ENCODE results near the gene SLC25A10.
"Not testable (repeated sequence)": the region's sequence is repeated elsewhere in the genome, so short reads cannot be mapped to it uniquely, and the experiment has no call there.

Gene SLC25A10

DNA sequence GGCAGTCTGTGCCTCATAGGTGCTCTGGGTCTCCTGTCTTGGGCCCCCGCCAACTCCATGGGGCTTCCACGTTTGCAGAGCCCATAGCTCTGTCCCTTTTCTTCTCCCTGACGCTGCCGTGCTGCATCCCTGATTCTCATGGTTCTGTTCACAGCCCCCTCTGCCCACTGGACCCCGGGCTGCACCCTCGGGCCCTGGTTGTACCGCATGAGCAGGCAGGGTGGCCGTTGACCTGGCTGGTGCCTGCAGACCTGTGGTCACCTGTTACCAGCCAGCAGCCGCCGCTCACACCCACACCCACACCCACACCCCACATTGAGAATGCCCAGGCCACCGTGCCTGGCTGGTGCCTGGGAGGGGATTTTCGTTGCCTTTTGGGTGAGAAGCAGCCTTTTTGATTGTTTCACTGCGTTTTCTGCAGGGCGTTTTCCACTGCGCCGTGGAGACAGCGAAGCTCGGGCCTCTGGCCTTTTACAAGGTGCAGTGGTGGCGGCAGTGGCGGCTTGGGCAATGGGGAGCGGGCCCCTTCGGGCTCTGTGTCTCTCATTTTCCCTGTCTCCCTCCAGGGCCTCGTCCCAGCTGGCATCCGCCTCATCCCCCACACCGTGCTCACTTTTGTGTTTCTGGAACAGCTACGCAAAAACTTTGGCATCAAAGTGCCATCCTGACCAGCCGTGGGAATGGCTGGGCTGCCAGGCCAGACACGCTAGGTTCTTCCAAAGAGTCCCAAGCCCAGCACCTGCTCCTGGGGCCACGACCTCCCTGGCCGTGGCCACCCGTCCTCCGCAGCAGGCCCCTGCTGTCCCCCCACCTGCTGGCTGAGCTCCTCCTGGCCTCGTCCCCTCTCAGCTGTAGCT is 7.6 kb downstream of the SLC25A10 start:
- in situ Hi-C loops (cut with MboI; ENCODE audit: low sequenced_read_pairs): no loop called here

DNA sequence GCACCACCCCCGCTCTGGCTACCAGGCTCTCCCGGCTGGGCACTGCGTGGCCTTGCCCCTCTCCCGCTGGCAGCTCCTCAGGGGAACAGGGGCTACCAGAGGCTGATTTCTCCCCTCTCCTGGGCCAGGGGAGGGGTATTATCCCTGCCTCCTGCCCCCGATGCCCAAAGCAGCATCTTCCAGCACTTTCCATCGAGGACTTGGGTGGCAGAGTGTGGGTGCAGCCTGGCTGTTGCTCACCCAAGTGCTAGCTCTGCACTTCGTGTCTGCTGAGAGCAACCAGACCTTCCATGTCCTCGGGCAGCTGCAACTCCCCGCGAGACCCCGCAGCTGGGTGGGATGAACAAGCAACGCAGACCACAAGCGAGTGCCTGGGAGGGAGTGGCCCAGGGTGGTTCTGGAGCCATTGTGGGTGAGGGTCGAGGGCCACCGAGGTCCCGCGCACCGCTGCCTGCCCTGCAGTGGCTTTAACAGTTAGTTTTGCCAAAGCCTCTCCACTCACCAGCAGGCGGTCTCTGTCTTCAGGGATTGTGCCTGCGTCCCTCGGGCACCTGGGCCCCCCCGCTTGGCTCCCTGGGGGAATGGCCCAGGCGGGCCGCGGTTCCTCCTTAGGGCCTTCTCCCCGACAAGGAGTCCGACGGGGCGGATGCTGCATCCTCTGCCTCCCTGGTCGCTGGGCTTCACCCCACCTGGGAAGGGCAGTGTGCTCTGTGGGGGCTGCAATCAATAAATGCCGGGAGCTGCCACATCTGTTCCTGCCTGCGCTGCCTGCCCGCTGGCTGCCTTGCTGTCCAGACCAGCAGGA is 8.4 kb downstream of the SLC25A10 start:
- in situ Hi-C loops (cut with MboI; ENCODE audit: low sequenced_read_pairs): no loop called here

DNA sequence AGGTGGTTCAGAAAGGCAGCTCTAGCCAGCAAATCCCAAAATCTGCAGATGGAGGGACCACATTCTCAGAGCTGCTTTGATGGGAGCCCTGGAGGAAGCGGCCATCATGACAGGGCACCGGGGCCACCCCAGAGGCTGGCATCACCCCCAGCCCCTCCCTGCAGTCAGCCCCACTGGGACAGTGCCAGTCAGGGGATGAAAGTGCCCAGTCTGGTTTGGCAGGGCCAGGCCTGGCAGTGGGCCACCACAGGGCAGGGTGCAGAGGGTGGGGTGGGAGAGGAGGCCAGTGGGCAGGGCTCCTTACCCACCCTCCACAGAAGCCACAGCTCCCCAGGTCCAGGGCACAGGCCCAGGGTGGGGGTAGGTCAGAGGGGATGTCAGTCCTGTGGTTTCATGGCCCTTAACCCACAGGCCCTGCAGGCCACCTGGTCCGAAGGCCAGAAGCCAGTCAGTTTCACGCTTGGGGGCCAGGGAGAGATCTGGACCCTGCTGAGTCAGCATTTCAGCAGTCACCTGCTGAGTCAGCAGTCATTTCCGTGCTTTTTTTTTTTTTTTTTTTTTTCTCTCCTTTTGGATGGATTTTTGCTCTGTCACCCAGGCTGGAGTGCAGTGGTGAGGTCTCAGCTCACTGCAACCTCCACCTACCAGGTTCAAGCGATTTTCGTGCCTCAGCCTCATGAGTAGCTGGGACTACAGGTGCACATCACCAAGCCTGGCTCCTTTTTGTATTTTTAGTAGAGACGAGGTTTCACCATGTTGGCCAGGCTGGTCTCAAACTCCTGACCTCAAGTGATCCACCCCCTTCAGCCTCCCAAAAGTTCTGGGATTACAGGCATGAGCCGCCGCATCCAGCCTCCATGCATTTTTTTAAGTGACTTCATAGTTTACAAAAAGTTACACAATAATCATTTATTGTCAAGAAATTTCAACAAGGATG is 10.4 kb downstream of the SLC25A10 start:
- in situ Hi-C loops (cut with MboI; ENCODE audit: low sequenced_read_pairs): no loop called here

DNA sequence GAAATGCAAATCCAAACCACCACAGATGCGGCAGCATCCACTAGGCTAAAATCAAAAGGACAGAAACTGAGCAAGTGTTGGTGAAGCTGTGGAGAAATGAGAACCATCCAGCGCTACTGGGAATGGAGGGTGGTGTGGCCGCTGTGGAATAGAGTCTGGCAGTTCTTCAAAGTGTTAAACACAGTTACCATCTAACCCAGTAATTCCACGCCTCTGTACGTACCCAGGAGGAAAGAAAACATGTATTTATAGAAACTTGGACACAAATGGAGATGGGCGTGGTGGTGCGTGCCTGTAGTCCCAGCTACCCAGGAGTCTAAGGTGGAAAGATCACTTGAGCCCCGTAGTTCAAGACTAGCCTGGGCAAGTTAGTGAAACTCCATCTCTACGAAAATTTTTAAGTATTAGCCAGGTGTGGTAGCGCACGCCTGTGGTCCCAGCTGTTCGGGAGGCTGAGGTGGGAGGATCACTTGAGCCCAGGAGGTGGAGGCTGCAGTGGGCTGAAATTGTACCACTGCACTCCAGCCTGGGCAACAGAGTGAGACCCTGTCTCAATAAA is 11.6 kb downstream of the SLC25A10 start:
- in situ Hi-C loops (cut with MboI; ENCODE audit: low sequenced_read_pairs): no loop called here

DNA sequence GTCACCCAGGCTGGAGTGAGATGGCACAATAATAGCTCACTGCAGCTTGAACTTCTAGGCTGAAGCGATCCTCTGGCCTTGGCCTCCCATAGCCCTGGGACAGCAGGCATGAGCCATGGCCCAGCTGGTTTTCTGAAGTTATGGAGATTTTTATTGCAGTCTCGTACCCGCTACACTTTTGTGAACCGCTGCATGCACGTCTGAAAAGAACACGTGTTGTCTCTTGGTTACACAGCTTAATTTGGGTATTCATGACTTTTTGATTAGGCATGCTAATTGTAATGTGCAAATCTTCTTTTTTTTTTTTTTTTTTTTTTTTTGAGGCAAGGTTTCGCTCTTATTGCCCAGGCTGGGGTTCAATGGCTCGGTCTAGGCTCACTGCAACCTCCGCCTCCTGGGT is 13.4 kb downstream of the SLC25A10 start:
- in situ Hi-C loops (cut with MboI; ENCODE audit: low sequenced_read_pairs): no loop called here

DNA sequence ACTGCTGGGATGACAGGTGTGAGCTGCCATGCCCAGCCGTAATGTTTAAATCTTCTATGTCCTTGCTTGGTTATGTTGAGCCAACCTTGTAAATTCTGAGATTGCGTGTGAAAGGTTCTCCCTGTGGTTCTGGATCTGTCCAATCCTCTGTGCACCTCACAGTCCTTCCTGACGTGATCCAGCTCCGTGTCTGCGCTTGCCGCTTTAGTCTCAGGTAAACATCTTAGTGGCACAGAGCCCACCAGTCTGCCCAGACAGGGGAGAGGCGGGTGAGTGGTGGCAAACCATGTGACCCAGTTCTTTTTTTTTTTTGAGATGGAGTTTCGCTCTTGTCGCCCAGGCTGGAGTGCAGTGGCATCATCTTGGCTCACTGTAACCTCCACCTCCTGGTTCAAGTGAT is 13.9 kb downstream of the SLC25A10 start:
- in situ Hi-C loops (cut with MboI; ENCODE audit: low sequenced_read_pairs): no loop called here

DNA sequence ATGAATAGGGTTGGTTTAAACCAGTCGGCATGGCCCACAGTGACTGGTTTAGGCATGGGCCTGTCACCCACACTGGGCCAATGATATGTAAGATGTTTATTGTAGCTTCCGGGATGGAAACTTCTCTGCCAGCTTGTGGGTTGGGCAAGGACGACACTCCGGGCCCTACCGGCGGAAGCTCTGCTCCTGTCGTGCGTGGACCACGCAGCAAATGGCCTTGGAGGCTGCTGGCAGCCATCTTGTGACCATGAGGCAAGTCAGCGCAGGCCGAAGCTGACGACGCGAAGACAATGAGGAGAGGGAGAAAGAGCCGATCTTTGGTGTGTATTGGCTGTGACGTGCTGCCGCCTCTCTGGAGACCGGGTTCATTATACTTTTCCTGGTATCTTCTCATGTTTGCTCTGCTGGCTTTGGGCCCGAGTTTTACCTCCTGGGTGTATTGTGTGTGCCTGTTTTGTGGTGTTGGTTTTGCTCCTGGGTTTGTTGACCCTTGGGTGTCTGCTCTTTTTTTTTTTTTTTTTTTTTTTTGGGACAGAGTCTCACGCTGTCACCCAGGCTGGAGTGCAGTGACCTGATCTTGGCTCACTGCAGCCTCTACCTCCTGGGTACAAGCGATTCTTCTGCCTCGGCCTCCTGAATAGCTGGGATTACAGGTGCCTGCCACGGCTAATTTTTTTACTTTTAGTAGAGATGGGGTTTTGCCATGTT is 15.4 kb downstream of the SLC25A10 start:
- in situ Hi-C loops (cut with MboI; ENCODE audit: low sequenced_read_pairs): no loop called here

DNA sequence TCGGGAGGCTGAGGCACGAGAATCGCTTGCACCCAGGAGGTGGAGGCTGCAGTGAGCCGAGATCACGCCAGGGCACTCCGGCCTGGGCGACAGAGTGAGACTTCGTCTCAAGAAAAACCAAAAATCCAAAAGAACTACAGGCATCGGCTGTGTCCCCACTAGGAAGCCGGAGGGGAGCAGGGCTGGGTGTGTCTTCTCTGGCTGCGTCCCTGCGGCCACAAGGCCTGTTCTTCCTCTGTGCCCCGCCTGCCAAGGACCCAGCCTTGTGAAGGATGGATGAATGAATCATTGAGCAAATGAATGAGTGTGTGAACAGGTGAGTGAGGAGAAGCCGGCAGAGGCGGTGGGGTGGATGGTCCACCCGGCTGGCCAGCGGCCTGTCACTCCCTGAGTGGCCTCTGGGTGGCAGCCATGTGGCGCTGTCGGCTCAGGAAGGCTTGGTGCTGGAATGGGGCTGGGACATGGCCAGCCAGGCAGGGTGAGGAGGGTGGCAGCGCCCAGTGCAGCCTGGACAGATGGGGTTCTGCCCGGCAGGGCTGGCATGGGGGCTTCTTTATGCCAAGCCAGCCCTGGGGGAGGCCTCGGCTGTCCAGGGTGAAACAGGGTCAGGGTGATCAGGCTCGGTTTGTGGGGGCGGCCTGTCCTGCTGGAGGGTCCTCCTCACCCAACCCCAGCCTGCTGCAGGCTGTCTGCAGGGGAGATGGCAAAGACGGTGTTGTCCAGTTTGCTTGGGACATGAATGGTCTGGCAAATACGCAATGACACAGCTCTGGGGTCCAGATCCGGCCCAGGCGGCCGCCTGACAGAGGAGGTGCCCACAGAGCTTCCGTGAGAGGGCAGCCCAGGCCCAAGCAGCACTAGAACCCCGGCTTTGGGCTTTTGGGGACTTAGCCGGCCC is 21.7 kb downstream of the SLC25A10 start:
- in situ Hi-C loops (cut with MboI; ENCODE audit: low sequenced_read_pairs): no loop called here

DNA sequence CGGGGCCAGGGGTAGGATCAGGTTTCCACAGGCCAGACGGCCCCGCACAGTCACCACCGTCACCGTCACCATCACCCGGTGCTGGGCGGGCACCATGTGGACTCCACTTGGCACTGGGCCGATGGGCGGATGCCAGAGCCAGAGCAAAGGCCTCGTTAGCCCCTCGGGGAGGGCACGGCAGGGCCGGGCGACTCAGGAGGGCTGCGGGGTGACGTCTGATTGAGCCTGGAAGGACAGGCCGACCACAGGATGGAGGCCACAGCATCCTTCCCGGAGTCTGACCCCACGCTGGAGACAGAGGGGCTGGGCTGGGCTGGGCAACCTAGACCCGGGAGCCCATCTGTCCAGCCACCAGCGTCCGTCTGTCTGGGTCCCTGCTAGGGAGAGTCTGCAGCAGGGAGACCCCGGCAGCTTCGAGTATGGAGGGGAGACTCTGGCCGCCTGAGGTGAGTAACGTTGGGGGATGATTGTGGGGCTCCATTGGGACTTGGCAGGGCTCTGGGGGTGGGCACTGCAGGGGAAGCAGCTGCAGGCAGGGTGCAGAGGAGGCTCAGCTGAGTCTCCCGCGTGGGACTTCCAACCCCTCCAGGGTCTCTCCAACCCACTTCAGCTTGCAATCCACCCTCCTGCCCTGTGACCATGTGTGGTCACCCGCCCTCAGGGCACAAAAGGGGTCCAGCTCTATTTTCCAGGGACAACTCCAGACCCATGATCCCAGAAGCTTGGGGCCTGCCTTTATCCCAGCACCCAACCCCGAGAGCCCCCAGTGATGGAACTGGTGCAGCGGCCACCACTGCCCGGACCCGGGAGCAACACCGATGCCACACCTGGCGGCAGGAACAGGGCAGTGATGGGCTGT is 22.6 kb downstream of the SLC25A10 start:
- in situ Hi-C loops (cut with MboI; ENCODE audit: low sequenced_read_pairs): no loop called here

DNA sequence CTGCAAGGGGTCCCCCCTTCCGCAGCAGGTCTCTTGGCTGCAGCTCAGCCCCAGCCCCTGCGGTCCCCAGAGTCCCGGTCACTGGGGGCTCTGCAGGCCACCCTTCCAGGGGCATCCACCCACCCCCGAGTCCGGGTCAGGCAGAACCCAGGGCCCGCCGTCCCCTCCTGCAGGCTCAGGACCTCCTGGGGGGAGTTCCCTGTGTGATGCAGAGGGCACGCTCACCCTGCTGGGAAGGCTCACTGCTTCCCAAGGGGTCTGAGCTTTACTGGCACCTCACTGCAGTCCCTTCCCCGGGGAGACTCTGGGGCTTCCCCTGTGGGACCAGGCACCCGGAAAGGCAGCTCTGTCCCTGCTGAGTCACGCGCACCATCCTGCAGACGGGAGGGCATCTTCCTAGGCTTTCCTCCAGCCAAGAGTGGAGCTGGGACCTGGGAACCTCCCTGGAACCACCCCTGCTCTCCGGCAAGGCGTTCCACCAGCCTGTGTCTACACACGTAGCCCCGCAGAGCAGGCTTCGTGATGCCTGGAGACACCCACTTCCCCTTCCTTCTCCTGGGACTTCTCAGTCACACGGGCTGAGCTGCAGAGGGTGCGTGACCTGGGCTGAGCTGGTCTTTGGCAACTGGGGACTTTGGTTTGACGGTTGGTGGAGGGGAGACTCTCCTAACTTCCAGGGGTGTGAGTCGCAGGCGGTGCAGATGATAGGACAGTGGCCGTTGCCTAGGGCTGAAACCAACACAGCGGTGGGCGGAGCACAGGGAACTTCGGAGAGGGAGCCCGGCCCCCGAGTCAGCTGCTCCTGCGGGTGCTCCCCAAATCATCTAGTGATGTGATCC is 23.4 kb downstream of the SLC25A10 start:
- in situ Hi-C loops (cut with MboI; ENCODE audit: low sequenced_read_pairs): no loop called here

DNA sequence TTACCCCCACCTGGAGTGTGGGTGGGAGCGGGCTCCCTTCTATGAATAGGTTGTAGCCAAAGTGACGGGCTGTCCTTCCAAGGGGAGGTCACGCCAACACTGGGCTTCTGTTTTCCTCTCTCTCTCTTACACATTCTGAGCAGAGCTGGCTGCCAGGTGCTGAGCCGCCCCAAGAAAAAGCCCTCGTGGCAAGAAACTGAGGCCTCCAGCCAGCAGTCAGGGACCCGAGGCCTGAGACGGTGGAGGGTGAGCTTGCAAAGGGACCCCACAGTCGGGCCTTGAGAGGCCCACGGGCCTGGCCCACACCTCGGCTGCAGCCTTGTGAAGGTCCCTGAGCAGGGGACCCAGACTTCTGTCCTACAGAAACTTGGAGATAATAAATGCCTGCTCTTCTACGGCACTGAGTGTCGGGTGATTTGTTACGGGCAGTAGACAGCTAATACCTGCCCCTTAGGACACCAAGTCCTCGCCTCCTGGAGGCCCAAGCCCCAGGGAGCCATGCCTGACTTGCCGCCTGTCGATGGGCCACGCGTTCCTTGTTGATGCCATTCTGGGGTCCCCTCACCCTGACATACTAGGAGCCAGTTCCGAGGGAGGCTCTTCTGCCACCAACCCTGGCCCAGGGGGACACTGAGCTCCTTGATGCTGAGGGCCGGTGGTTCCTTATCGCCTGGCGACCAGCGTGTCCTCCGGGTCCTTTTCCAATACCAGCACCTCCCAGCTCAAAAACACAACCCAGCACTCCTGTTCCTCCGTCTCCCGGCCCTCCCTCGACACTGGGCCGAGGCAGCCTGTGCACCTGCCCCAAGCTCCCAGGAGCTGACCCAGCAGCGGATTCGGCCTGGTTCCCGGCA is 26.1 kb downstream of the SLC25A10 start:
- in situ Hi-C loops (cut with MboI; ENCODE audit: low sequenced_read_pairs): no loop called here

DNA sequence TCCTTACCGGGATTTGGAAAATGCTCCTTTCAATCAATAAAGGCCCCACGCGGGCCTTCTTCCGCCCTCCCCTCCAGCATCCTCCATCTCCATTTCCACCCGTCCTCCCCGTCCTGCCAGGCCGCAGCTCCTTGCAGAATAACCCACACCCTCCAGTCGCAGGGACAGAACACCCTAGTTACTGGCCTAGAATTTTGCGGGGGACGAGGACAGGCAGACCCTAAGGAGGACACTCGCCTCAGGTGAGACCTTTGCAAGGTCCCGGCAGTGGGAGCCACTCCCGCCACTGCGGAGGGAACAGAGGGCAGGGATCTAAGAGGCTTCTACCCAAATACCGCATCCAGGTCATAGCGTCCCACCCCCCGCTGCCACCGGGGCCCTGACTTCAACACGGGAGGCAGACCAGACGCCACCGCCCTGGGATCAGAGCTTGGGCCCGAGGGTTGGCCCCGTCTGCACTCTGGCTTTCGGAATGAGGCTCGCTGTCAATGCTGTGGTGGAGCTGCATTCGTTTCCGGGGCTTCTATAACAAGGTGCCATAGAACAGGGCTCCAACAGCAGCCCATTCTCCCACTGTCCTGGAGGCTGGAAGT is 26.8 kb downstream of the SLC25A10 start:
- in situ Hi-C loops (cut with MboI; ENCODE audit: low sequenced_read_pairs): no loop called here

DNA sequence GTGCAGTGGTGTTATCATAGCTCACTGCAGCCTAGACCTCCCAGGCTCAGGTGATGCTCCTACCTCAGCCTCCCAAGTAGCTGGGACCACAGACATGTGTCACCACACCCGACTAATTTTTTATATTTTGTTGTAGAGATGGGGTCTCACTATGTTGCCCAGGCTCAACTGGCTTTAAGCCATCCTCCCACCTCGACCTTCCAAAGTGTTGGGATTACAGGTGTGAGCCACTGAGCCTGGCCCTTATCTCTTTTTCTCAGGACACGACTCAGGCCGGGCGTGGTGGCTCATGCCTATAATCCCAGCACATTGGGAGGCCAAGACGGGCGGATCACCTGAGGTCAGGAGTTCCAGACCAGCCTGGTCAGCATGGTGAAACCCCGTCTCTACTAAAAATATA is 27.5 kb downstream of the SLC25A10 start:
- in situ Hi-C loops (cut with MboI; ENCODE audit: low sequenced_read_pairs): not testable (repeated sequence)

DNA sequence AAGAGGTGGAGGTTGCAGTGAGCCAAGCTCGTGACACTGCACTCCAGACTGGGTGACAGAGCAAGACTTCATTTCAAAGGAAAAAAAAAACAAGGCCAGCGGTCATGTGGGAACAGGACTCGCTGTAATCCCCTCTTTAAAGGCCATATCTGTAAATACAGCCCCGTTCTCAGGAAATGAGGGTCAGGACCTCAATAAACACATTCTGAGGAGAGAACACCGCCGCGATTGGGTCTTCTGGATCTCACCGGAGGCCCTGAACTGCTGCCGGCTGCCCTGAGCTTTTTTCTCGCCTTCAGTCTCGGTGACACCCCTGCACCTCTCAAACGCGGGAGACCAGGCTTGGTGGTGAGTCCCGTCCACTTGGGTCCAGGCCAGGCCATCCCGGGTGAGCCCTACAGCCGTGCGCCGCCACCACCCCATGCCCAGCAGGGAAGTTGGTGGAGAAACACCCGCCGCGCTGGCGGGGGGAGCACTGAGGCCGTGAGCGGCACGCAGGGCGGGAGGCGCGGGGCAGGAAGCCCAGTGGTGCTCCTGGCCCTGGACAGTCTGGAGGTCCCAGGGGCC is 28.4 kb downstream of the SLC25A10 start:
- in situ Hi-C loops (cut with MboI; ENCODE audit: low sequenced_read_pairs): no loop called here

DNA sequence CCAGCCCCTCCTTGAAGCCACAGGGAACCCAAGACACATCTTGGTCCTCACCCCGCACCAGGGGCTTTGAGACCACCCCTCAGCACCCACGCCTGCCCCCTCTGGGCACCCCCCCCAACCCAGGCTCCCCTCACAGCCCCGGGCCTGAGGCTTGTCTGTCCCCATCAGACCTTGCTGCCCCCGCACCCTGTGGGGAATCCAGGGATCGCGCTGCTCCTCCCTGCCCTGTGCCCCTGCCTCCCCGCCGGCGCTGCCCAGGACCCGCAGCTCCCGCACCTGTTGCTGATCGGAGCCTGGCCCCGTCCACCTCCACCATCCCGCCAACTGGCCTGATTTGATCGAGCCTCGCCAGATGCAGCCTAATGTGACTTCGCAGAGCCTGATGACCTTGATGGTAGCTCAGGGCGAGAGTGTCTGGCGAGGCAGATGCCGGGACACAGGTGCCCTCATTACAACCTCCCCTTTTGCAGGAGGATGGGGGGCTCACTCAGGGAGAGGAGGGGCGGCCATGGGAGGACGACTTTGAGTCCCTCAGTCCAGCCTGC is 29.0 kb downstream of the SLC25A10 start:
- in situ Hi-C loops (cut with MboI; ENCODE audit: low sequenced_read_pairs): no loop called here

Measured in HL-60/S4 treated with retinoic acid at 250 ng/mL for 4 days and 3 days (cell line).